ENCODE results near the gene LIMD2.

Gene LIMD2

DNA sequence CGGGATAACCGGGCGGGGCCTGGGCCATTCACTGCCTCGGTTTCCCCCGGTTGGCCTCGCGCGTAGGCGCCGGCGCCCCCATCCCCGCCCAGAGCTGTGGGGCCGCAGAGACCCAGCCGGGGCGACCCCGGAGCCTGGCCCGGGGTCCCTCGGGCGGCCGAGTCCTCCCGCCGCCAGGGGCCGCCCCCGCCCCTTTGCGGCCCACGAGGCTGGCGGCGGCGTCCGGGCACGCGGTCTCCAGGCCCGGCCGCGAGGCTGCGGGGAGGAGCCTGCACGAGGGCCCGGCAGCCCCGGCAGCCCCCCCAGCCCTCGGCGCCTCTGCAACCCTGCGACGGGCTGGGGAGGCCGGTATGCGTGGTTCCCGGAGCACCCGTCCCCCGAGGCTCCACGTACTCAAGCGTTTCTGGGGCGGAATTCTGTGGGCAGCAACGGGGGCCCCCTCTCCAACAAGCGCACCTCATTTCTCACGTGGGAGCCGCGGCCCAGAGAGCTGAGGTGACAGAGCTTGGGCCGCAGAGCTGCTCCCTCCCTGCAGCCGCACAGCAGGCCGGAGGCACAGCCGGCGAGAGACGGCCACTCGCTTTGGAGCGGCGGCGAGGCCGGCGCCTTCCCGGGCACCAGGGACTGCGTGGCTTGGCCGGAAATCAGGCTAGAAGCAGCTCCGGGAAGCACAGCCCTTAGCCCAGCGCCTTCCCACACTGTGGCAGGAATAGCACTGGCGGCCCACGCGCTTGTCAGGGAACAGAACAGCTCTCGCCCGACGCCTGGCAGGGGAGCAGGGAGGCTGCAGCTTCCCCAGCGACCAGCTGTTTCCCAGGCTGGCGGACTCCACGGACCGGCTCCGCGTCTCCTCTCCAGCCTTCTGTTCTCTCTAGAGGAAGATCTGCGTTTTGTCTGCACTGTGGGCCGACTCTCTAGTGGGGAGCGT is 867 bp upstream of the LIMD2 start:
- peak; percentile 57 for DNase-seq

DNA sequence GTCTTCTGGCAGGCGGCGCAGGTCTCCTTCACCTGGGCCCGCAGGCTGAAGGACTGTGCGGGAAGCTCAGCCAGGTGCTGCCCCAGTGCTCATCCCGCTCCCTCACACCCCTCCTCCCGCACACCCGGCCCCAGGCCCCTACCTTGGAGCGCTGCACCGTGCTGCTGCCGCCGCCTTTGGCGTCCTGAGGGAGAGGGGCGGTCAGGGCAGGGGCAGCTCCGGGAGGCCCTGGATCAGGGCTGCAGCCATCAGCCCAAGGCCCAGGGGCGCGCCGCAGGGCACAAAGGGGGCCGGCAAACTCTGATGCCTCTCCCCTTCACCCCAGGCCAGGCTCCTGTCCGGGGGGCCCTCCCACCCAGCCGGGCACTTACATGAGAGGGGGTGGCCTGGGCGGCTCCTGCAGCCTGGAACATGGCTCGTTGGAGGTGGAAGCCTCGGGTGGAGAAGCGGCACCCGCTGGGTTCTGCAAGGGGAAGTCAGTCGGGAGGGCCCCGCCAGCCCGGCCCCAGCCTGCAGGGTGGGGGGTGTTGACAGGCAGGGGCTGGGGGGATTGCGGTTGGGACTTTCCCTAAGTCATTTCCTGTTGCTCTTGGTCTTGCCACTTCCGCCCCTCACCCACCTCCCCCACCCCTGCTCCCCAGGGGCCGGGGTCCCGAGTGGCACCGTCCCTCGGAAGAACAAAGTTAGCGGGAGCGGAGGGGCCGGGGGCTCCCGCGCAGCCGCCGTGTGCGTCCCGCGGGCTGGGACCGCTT is 863 bp downstream of the LIMD2 start:
- peak; percentile 74 for DNase-seq

DNA sequence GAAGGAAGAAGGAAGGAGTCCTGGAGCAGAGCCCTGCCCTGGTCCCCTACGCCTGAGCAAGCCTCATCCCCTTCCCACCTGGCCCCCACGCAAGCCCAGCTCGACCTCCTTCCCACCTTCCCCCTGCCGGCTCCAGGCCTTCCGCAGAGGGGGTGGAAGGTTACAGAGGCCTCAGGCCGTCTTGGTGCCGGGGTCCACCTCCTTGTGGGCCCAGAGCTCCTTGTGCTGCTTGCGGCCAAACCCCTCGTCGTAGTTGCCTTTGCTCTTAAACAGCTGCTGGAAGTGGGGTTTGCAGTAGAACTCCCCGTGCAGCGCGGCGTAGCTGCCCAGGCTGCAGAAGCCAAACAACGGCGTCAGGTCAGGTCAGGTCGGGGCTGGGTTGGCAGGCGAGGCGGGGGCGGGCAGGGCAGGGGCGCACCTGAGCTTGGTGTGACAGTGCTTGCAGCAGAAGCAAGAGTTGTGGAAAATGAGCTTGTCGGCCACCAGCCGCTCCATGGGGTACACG is 1.5 kb downstream of the LIMD2 start:
- no peak for DNase-seq

DNA sequence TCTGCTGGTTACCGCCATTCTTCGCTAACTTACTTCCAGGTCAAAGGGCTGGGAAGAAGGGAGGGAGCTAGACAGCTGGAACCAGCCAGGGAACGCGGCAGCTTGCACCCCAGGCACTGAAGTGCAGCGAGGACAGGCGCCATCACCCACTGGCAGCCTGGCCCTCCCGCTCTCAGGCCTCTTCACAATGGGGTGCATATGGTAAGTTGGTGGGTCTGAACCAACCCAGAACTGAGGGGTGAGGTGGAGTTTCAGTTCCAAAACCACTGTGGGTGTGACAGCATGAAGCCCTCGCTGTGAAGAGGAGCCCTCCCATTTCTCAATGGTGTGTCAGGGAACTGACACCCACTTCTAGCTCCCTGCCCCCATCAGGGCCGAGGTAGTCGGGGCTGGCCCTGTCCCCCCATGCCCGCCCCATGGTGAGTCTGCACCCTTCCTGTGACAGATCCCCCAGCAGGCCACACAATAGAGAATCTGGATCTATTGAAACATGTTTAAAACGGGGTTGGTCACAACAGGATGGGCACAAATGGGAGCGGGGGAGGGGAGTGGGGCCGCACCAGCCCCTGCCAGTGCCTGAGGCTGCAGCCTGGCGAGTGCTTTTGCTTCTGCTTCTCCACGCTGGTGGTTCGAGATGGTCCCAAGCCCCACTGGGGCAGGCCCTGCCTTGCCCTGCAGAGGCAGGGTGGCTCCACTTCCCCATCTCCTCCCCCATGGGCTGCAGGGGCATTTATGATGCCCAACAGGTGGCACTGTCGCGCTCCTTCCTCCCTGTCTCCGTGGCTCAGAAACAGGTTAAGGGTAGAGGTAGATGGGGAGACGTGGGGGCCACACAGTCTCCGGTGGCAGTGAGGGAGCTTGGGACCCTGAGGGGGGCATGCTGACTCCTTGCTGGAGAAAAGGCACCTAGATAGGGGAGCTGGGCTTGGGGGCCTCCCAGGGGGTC is 2.3 kb downstream of the LIMD2 start:
- peak; percentile 28 for DNase-seq

DNA sequence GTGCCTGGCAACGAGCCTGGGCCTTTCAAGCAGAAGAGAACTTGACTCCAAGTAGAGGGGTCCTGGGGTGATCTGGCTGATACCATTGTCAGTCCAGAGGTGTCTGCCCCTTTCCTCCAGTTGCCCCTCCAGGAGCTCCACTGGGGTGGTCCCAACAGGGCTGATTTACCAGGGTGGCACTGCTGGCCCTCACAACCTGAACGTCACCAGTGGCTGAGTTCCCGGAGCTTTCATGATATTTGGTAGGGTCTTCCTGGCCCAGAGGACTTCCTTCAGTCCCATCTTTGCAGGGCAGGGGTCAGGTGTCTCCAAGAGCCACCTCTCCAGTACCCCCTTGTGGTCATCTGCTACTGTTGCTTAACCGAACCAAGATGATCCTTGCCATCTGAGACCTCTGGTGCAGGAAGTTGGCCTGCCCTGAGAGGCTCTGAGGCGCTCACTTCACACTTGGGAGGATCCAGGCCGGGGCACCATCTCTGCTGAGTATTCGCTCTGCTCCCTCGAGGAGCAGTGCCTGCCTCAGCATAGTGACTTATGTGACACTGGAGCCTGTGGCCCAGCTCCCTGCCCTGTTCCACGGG is 3.5 kb downstream of the LIMD2 start:
- DNase-seq: peak; percentile 20

DNA sequence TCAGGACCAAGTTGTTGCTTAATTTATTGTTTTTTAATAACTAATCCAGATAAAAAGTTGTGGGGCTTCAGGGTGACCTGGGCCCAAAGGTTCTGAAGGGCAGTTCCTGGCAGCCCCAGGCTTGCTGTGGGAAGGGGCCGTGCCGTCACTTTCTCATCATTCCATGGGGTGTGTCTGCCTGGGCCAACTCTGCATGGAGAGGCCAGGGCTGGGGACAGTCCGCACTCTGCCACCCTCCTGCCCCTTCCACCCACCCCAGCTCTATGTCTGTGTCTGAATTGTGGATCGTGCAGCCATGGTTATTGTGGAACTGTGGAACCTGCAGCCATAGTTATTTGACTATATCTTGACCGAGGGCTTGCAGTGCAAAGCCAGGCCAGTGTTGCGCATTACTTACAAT is 4.0 kb downstream of the LIMD2 start:
- DNase-seq: no peak

DNA sequence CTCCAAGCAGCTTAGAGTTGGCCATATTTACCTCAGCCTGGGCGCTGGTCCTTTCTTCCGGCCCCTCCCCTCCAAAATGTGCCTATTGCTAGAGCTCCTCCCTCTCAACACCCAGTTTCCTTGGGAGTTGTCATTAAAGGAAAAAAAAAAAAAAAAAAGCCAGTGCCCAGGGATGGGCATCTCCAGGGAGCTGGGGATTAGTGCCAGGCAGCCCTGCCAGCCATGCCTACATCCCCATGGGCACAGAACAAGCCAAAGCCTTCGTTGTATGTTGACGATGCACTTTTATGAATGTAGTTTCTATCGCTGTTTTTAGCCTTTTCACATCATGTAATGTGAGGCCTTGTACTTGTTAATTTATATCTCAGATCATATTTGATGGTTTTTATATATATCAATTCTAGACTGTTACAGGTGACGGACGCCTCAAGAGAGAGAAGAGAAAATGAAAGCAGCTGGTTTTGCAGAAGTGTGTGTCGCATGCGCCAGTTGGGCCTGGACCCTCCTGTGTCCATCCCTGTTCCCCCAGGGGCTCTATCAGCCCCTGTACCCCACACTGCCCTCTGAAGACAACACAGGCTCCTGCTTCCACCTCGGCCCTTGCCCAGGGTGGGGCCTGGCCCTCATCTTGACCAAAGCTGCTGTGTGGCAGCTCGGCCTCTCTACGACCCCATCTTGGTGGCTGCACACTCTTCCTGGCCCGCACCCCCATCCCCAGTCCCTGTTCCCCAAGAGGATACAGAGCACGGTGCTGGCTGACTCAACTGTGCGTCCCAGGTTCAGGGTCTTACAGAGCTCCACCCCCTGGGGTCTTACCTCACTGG is 4.8 kb downstream of the LIMD2 start:
- no peak for DNase-seq

DNA sequence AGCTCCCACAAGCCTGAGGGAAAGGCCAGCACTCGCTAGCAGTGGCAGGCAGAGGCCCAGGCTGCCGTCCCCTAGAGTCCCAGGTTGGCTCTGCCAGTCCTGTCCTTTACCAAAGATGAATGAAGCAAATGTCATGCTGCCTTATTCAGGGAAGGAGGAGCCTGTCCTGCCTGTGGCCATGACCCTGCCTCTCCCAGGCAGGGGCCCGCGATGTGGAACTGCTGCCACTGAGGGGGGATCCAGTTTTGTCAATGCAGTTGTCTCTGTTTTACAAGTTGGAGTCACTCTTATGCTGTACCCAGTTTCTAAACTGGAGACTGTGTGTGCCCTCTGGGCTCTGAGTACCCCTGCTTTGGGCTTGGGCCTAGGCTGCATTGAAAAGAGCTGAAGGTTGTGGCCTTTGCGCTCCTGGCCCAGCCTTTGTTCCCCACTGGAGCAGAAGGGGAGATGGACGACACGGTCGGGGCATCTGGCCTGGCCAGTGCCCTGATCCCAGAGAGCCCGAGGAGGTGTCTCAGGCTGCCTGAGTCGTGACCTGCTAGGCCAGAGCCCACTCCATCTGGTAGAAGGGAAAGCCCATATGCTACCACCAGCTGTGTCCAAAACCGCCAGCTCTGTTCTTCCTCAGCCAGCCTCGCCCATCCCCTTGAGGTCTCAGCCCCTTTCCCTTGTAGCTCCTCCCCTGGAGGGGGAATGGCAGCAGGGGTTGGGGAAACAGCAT is 5.5 kb downstream of the LIMD2 start:
- peak; percentile 13 for DNase-seq

DNA sequence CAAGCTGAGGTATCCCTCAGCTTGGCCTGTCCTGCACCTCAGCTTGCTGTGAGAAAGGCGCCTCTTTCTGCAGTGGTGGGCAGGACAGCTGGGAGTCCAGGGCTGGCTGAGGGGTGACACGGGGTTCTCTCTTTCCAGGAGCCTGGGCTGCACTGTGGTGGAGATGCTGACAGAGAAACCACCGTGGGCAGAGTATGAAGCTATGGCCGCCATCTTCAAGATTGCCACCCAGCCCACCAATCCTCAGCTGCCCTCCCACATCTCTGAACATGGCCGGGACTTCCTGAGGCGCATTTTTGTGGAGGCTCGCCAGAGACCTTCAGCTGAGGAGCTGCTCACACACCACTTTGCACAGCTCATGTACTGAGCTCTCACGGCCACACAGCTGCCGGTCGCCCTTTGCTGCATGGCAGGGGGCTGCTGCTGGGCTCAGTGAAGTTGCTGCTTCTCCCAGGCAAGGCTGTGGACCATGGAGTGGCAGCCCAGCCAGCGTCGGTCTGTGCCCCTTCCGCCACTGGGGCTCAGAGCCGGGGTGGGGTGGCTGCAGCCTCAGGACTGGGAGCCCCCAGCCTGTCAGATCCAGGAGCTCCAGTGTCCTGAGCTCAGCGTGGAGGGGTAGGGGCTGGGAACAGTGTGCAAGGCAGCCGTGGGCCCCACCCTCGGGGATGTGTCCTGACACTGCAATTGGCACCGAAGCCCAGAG is 6.4 kb downstream of the LIMD2 start:
- DNase-seq: no peak

DNA sequence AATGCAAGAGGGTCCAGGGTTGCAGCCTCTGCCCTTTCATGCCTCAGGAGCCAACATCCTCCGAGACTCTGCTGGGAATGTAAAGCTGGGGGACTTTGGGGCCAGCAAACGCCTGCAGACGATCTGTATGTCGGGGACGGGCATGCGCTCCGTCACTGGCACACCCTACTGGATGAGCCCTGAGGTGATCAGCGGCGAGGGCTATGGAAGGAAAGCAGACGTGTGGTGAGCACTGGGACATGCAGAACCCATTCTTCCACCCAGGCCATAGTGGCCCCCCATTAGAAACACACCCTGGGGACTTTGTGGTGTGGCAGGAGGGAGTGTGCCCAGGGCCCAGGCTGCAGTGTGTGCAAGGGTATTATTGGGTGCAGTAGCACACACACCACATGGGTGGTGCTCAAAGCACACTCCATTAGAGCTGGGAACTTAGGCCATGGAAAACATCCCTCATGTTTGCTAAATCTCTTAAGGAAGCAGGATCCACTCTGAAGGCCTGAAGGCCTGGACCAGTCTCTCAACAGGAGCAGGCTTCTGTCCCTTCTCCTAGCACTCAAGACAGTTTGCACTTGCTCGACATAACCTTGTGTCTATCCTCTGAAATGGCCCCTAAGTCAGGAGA is 7.6 kb downstream of the LIMD2 start:
- no peak for DNase-seq

DNA sequence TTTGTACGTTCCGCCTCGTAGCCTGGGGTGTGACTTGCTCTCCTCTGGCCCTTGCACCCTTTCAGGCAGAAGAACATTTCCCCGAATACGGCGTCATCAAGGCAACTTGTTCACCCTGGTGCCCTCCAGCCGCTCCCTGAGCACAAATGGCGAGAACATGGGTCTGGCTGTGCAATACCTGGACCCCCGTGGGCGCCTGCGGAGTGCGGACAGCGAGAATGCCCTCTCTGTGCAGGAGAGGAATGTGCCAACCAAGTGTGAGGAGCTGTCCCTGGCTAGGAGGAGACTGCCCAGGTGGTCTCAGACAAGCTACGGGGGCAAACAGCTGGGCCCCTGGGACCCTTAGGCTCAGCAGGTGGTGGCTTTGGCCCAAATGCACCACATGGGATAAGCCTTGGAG is 10.4 kb downstream of the LIMD2 start:
- no peak for DNase-seq

DNA sequence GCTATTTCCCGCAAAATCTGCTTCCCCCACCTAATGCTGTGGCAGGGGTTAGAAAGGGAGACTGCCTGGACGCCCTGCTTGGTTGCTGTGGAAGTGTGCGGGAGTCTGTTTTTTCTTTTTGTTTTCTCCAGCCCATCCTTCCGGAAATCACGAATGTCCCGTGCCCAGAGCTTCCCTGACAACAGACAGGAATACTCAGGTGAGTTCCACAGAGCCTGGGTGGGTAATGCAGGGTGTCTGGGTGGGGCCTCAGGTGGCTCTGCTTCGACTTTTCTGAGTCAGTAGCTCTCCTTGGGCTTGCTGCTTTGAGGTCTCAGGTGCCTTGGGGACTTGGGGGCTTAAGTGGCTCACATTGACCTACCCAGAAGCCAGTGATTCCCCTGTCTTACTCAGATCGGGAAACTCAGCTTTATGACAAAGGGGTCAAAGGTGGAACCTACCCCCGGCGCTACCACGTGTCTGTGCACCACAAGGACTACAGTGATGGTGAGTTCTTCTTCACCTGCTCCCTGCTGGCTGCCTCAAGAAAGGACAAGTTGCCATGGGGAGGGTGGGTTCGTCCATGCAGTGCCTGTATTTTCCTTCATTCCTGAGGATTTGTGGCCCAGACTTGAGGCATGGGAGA is 11.4 kb downstream of the LIMD2 start:
- no peak for DNase-seq

DNA sequence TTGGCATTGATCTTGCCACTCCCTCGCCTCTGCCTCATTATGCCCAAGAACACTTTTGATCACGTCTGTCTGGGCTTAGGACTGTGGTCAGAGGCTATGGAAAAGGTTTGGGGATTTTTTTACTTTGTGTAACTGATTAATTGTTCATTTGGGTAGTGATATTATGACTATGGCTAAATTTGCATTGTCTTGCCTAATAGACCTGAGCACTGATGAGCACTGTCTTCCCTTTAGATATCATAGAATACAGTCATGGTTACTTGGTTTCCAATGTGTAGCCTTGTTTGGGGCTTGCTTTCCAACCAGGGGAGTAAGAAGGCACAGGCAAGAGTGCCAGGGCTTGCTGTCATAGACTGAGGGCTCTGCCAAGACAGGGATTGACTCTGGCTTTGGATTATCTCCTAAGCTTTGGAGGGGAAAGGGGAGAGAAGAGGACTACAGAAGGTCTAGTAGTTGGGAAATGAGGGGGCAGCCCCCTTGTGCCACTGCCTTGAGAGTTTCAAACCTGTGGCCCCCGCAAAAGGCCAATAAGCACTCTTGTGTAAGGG is 13.7 kb downstream of the LIMD2 start:
- DNase-seq: no peak

DNA sequence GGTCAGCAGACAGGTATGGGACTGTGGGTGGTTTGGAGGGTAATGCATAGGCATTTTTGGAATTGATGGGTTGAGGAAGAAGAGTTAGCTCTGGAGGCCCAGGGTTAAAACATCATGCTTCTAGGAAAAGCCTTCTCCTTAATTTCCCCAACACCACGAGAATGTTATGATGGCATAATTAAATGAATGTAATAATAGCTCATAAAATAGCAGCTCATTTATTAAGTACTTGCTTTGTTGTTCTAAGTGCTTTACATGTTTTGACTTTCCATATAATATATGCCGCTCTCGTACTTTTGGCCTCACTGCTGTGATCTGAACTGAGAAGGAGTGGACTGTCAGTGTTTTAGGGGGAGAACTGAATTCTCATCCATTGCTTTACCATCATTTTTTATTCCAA is 14.3 kb downstream of the LIMD2 start:
- DNase-seq: no peak

DNA sequence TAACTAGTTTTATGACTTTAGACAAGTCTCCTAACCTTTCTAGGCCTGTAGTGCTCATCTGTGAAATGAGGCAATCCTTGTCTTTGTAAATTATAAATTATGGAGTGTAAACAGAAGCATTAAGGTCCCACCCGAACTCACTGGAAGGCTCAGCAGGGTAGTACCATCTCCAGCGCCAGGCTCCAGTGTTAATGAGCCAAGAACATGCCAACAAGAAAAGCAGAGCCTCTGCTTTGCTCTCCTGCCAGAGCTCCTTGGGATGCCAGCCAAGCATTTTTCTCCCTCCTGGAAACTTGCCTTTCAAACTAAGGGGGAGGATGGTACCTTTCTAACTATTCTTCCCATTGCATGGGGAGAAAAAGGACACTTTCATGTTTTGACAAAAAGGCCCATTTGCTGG is 14.9 kb downstream of the LIMD2 start:
- DNase-seq: no peak

DNA sequence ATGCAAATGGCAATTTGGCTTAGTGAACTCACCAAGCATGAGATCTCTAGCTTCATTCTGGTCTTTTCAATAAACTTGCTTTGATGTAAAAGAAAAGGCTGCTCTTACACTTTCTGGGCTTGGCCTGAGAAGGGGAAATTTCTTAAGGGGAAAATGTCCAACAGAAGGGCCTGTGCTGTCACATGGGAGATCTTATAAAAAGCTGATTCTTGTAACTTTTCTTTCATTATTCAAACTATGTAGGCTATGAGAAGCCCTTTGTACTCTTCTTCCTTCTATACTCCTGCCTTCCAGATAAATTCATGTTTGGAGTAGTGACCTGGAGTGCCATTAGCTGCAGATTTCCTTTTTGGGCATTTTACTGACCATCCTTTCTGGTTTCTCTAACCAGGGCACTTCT is 16.9 kb downstream of the LIMD2 start:
- DNase-seq: no peak

DNA sequence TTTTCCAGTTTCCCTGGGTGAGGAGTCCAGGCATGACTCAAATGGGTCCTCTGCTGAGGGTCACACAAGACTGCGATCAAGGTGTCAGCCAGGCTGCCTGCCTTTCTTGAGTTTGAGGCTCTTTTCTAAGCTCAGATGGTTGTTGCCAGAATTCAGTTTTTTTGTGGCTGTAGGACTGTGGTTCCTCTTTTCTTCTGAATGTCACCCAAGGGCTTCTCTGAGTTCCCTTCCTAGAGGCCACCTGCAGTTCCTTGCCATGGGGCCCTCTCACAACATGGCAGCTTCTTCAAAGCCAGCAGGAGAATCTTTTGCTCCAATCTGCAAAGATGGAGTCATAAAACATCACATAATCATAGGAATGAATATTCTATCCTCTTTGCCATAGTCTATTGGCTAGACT is 17.5 kb downstream of the LIMD2 start:
- DNase-seq: no peak

DNA sequence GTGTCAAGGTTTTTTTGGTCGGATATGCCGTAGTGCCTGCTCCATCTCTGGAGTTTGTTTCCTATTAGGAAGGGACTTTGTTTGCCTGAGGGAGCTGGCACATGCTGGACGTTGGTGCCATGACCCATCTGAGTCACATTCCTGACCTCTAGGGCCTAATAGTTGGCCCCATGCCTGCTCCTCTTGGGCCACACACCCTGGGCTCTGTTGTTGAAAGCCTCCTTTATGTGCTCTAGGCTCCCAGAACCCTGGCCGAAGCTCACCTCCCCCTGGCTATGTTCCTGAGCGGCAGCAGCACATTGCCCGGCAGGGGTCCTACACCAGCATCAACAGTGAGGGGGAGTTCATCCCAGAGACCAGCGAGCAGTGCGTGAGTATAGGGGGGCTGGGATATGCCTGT is 18.4 kb downstream of the LIMD2 start:
- DNase-seq: no peak

DNA sequence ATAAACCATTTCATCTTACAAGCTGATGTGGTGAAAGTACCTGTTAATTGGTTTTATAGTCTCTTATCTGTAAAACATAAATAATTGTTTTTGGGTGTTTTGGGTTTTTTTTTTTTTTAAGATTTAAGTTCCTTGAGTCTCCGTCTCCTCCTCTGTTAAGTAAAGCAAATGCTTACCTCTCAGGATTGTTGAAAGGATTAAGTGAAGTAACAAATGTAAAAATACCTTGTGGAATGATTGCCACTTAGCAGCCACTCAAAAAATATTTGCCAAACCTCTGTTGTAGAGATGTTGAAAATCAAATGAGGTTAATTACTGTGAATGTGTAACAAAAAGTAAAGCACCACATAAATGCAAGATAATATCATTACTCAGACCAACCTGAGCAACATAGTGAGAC is 19.2 kb downstream of the LIMD2 start:
- no peak for DNase-seq

Measured in fibroblast of skin of right quadriceps (primary cell).